HL-60 (cell line): Measurements from ENCODE around the gene ESPL1.

Source experiments
- CTCF ChIP-seq: IDR thresholded peaks from one replicate; pipeline ENCODE4 v1.5.1; 2011; ENCODE audit warnings: low read length, control low read depth, inconsistent platforms; ENCODE audit not compliant: insufficient read depth
- GABPA ChIP-seq: IDR thresholded peaks from 2 replicates; pipeline ENCODE4 v1.6.1; 2012; ENCODE audit warnings: low read depth
- POLR2AphosphoS5 ChIP-seq: IDR thresholded peaks from 2 replicates; pipeline ENCODE4 v1.6.1; 2012; ENCODE audit warnings: low read depth
- REST ChIP-seq: IDR thresholded peaks from 2 replicates; pipeline ENCODE4 v1.6.1; 2012; ENCODE audit warnings: low read depth; ENCODE audit not compliant: insufficient replicate concordance

- no peak for TF ChIP-seq CTCF
- peak; percentile 27; the same call in 1 of the 2 replicates for TF ChIP-seq POLR2AphosphoS5
- no peak for TF ChIP-seq REST
- no peak for TF ChIP-seq GABPA
Observed at GRCh38 chr12:53221203-53222080, 46.7 kb upstream of the ESPL1 start.
